WI38 (cell line): ENCODE measurements around the gene TMEM8B.

ENCODE experiments used
- H3K4me3 ChIP-seq: 2 replicates; pipeline ENCODE4 v1.5.1; 2011; ENCODE audit warnings: low read depth, mild to moderate bottlenecking, control low read depth, low read length
- TF ChIP-seq, protein P1 (sequence below): IDR thresholded peaks from 2 replicates; pipeline ENCODE4 v1.5.1; 2012; ENCODE audit warnings: low read depth, mild to moderate bottlenecking, control low read depth, low read length

The TMEM8B gene

DNA sequence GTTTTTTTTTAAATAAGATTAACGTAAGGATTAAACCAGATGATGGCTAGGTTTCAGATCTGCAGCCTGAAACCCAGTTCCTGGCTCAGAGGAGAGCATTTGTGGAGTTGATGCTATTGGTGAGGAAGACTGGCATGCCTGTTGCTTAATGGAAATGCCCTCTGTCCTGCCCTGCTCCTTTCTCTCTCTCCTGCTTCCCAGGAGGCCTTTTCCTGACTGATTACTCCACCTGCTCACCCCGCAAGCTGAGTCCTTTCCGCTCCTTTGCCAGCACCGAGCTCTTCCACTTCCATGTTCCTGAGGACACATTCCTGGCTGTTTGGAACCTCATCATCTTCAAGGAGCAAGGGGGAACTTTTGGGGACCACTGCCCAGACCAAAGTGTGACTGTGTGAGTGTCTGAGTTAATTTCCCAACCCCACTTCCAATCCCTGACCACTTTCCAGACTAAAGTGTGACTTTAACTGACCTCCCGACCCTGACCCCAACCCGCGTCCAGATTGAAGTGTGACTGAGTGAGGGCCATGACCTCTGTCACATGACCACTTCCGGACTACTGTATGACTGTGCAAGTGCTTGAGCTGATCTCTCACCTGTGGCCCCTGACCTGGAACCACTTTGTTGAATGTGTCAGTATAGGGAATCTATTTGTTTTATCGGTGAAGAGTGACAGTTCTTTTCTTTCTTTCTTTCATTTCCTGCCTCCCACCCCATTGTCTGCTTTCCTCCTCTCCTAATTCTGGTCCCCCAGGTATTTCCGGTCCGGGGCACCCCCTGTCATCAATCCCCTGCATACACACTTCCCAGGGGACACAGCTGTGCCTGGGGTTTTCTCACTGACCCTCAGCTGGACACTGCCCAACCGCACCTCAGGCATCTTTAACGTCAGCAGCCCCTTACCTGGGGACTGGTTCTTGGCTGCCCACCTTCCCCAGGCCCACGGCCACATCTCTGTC is 5.5 kb downstream of the TMEM8B start:
- TF ChIP-seq, protein P1, sequence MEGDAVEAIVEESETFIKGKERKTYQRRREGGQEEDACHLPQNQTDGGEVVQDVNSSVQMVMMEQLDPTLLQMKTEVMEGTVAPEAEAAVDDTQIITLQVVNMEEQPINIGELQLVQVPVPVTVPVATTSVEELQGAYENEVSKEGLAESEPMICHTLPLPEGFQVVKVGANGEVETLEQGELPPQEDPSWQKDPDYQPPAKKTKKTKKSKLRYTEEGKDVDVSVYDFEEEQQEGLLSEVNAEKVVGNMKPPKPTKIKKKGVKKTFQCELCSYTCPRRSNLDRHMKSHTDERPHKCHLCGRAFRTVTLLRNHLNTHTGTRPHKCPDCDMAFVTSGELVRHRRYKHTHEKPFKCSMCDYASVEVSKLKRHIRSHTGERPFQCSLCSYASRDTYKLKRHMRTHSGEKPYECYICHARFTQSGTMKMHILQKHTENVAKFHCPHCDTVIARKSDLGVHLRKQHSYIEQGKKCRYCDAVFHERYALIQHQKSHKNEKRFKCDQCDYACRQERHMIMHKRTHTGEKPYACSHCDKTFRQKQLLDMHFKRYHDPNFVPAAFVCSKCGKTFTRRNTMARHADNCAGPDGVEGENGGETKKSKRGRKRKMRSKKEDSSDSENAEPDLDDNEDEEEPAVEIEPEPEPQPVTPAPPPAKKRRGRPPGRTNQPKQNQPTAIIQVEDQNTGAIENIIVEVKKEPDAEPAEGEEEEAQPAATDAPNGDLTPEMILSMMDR = no peak
- no peak overlapping the region for H3K4me3 ChIP-seq

DNA sequence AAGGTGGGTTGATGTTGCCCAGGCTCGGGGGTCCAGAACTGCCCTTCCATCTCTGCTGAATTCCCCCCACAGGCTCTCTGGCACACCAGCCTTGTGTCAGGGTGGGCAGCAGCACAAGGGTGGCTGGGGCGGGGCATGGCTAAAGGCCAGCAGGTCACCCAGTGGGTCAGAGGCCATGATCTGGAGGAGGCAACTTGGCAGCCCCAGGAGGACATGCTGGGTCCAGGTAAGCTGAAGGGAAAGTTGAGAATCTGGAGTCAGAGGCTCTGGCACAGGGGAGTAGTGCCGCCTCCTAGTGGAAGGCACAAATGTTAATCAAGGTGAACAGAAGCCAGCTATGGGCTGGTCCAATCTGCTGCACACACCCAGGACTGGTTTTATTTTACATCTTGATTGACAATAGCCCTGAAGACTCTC is 6.2 kb downstream of the TMEM8B start:
- TF ChIP-seq, protein P1 = 0 out of 2 replicates have a peak, but pooled peaks have one; percentile 22
- H3K4me3 ChIP-seq = no peak overlapping the region

GRCh38 chr9:35835766-35836165 is 6.7 kb downstream of the TMEM8B start:
- H3K4me3 ChIP-seq = no peak overlapping the region
- TF ChIP-seq, protein P1 = no peak

GRCh38 chr9:35836595-35836994 is 7.6 kb downstream of the TMEM8B start:
- TF ChIP-seq, protein P1 = no peak

GRCh38 chr9:35839926-35840325 is 10.9 kb downstream of the TMEM8B start:
- TF ChIP-seq, protein P1 = no peak

More at GRCh38 chr9:35836595-35836994, 7.6 kb downstream of the TMEM8B start:
- no peak overlapping the region for H3K4me3 ChIP-seq

DNA sequence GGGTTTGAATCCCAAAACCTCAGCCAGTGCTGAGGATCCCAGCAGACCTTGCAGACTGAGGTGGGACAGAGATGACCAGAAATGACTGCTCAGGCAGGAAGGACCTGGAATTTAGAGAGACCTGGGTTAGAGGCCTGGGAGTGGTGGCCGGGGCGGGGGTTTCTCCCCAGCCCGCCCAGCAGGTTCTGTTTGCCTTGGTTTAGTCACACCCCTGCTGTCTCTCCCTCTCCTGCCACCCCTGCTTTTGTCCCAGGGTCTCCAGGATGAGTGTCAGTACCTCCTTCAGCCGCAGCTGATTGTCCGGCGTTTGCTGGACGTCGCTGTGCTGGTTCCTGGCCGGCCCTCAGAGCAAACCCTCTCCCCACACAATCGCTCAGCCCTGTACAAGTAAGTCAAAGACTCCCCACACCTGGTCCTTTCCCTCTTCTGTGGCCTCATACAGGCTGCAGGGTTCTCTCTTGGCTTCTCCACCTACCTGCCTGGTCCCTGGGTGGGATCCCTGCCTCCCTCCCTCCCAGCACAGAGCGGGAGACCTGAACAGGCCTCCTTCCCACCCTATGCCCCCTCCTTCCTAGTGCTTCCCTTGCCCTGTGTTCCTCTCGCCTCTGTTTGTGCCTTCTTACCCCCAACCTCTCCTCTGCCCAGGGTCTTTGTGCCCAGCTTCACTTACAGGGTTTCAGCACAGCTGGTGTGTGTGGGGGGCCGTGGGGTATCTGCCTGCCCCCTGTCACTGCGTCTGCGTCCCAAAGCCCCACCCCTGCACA is 12.0 kb downstream of the TMEM8B start:
- TF ChIP-seq, protein P1 = no peak
- H3K4me3 ChIP-seq = no peak overlapping the region

More at GRCh38 chr9:35839926-35840325, 10.9 kb downstream of the TMEM8B start:
- no peak overlapping the region for H3K4me3 ChIP-seq

DNA sequence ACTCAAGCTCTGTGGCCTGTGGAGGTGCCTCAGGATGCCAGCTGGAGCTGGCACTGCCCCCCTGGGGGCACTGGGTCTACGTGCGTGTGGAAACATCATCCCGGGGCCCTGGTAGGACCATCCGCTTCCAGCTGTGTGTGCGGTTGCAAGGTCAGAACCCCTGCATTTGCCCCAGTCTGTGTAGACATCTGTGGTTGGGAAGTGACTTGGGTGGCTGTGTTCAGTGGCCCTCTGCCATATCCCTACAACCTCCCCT is 12.5 kb downstream of the TMEM8B start:
- TF ChIP-seq, protein P1 = no peak

More for the DNA sequence above, 12.5 kb downstream of the TMEM8B start:
- H3K4me3 ChIP-seq = no peak overlapping the region
